ENCODE measurements around the gene TTLL13.
"Not testable (repeated sequence)": the region's sequence is repeated elsewhere in the genome, so short reads cannot be mapped to it uniquely, and the experiment has no call there.

TTLL13 gene

GRCh38 chr15:90239371-90239770, 10.0 kb upstream of the TTLL13 start:
- DNase-seq (ENCODE audit: low read depth): no peak

DNA sequence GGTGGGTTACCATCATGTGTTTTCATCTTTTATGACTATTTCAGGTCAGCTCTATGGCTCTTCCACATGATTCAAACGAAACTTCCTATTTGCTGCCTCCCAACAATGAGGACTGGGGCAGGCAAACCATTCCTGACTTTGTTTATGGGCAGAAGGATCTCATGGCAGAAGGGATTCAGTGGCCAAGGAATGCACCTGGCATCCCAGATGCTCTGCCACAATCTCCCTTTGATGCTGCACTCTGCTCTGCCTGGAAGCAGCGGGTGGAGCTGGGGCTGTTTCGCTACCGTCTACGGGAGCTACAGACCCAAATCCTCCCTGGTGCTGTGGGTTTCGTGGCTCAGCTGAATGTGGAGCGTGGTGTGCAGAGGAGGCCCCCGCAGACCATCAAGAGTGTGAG, 8.5 kb upstream of the TTLL13 start:
- no peak for DNase-seq (ENCODE audit: low read depth)

DNA sequence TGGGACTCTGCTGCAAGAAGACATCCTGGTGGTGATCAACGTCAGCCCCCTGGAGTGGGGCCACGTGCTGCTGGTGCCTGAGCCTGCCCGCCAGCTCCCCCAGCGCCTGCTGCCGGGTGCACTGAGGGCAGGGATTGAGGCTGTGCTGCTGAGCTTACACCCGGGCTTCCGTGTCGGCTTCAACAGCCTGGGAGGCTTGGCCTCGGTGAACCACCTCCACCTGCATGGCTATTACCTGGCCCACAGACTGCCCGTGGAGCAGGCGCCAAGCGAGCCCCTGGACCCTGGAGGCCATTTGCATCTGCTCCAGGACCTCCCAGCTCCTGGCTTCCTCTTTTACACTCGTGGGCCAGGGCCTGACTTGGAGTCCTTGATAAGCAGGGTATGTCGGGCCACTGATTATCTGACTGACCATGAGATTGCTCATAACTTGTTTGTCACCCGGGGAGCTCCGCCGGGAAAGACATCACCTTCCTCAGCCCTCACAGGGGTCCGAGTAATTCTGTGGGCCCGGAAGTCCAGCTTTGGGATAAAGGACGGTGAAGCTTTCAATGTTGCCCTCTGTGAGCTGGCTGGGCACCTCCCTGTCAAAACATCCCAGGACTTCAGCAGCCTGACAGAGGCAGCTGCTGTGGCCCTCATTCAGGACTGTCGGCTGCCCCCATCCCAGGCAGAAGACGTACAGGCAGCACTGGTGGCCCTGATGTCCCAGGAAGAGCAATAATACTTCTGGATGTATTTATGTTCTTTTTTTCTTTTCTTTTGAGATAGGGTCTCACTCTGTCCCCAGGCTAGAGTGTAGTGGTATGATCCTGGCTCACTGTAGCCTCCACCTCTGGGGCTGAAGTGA, 7.8 kb upstream of the TTLL13 start:
- no peak for DNase-seq (ENCODE audit: low read depth)

DNA sequence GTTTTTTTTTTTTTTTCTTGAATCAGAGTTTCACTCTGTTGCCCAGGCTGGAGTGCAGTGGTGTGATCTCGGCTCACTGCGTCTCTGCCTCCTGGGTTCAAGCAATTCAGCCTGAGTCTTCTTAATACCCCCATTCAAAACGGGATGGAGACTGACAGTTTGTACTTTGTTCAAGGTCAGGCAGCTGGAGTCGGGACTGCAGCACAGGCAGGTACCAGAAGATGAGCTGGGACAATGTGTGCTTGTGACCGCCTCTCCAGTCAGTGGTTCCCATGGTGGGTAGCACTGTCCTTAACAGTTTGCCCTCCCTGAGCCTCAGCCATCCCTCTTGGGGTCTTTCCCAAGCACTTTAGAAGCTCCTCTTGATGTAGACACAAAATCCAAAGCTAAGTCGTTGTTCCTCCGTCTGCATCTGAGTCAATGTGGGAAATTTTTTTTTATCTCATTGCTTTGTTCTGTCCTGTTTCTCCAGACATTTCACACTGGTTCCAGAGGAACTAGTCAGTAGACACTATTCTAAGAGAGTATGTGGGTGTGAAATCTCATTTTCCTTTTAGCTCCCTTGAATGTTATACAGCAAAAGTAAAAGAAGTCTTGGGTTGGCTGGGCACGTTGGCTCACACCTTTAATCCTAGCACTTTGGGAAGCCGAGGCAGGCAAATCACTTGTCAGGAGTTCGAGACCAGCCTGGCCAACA, 5.3 kb upstream of the TTLL13 start:
- no peak for DNase-seq (ENCODE audit: low read depth)

- DNase-seq (ENCODE audit: low read depth): no peak
Measured at GRCh38 chr15:90248789-90249202, 560 bp upstream of the TTLL13 start.

DNA sequence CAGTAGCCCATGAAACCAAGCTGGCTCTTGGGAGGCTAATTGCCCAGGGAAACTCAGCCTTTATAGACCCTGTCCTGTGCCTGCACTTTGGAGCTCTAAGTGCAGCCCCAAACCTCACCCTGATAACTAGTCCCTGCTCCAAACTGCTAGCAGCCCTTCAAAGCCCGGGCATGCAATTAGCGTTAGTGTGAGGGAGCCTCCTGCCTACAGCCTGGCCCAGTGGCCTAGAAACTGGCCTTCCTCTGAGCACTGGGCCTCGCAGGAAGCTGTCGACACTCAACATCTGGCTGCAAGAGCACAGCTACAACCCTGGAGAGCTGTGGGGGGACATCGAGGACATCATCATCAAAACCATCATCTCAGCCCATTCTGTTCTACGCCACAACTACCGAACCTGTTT, 8.4 kb downstream of the TTLL13 start:
- no peak for DNase-seq (ENCODE audit: low read depth)

DNA sequence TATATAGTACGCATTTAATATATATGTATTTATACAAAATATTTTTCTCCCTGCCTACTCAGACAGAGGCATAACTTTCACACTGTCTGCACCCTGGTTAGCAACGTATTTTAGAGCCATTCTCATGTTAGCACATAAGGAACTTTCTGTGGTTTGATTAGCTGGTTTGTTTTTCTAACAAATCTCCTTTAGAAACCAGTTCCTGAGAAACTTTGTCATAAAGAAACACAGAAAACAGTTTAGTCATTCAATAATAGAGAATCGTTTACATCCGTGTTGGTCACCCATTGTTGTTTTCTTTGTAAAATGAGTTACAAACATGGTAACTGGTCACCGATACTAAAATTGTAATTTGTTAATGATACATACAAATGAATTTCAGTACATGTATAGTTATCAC, 10.2 kb downstream of the TTLL13 start:
- DNase-seq (ENCODE audit: low read depth): no peak

- DNase-seq (ENCODE audit: low read depth): not testable (repeated sequence)
Measured at GRCh38 chr15:90260731-90261130, 11.4 kb downstream of the TTLL13 start.

- DNase-seq (ENCODE audit: low read depth): no peak
Measured at GRCh38 chr15:90261811-90262210, 12.5 kb downstream of the TTLL13 start.

GRCh38 chr15:90262426-90262825, 13.1 kb downstream of the TTLL13 start:
- no peak for DNase-seq (ENCODE audit: low read depth)

GRCh38 chr15:90264671-90265070, 15.3 kb downstream of the TTLL13 start:
- no peak for DNase-seq (ENCODE audit: low read depth)

DNA sequence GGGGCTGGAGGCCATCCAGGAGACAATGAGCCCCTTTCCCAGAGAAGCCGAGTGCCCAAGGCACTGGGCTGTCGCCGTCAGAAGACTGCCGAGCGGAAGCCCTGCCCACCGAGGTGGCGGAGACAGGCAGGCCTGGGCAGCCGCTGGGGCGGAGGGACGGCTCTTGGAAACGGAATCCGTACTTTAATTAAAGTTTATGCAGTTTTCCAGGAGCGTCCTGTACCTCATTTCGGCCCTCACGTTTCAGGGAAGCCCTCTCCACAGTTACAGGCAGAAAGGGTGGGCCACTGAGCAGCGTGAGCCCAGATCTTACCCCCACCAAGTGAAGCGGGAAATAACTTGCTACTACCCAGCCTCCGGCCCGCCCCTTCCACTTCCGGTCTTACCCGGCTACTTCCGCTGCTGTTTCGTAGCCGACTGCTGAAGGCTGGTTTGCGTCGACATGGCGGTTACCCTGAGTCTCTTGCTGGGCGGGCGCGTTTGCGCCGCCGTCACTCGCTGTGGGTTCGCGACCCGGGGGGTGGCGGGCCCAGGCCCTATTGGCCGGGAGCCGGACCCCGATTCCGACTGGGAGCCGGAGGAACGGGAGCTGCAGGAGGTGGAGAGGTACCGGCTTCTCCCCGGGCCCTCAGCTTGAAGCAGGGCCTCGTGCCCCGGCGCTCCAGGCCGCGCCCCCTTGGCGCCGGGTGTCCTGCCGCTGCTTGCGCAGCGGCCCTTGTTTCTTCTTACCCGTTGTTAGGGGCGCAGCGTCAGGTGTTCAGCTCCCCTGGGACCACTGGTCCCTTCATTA, 16.1 kb downstream of the TTLL13 start, which contains the start of gene NGRN:
Gene NGRN, plus strand, starts transcription at position 402 of the 790 bp plus-strand sequence. Its CDS starts 41 bp downstream, at position 443.
- peak; percentile 80 for DNase-seq (ENCODE audit: low read depth)

DNA sequence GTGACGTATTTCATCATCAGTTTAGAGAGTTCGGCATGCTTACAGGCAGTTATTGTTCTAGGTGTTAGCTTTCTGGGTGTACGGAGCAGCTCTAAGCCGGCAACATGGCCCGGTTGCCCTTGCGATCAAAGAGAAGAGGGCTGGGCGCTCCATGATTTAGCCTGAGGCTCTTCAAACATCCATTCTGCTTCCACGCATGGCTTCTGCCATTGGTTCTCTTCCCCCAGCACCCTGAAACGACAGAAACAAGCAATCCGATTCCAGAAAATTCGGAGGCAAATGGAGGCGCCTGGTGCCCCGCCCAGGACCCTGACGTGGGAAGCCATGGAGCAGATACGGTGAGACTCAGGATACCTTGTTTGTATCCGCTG, 16.7 kb downstream of the TTLL13 start:
- no peak for DNase-seq (ENCODE audit: low read depth)

- DNase-seq (ENCODE audit: low read depth): no peak
Measured at GRCh38 chr15:90266485-90266884, 17.1 kb downstream of the TTLL13 start.

GRCh38 chr15:90268415-90268814, 19.1 kb downstream of the TTLL13 start:
- no peak for DNase-seq (ENCODE audit: low read depth)

DNA sequence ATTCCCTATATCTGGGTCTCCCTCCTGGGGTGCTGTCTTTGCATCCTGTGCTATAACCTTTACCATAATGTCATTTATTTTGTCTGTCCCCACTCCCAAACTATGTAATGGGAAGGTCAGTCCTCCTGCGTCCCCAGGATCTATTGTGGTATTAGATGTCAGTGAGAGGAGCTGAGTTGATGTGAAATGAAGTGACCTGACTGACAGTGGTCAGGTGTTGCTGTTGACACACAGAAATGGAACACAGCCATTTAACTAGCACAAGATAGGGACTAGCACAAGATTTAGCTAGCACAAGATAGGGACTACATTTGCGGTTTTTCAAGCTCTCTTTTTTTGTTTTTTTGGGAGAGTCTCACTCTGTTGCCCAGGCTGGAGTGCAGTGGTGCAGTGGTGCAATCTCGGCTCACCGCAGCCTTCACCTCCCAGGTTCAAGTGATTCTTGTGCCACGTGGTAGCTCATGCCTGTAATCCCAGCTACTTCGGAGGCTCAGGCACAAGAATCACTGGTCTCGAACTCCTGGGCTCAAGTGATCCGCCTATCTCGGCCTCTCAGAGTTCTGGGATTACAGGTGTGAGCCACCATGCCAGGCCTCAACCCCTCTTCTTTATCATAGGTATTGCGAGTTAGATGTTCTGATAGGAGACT, 21.3 kb downstream of the TTLL13 start:
- no peak for DNase-seq (ENCODE audit: low read depth)

- DNase-seq (ENCODE audit: low read depth): no peak
Measured at GRCh38 chr15:90271459-90272166, 22.3 kb downstream of the TTLL13 start.

DNA sequence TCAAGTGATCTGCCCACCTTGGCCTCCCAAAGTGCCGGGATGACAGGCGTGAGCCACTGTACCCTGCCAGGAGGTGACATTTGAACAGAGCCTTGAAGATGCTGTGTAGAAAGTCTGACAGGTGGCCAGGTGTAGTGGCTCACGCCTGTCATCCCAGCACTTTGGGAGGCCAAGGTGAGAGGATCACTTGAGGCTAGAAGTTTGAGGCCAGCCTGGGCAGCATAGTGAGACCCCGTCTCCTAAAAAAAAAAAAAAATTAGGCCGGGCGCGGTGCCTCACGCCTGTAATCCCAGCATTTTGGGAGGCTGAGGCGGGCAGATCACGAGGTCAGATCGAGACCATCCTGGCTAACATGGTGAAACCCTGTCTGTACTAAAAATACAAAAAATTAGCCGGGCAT, 29.1 kb downstream of the TTLL13 start:
- not testable (repeated sequence) for DNase-seq (ENCODE audit: low read depth)

DNA sequence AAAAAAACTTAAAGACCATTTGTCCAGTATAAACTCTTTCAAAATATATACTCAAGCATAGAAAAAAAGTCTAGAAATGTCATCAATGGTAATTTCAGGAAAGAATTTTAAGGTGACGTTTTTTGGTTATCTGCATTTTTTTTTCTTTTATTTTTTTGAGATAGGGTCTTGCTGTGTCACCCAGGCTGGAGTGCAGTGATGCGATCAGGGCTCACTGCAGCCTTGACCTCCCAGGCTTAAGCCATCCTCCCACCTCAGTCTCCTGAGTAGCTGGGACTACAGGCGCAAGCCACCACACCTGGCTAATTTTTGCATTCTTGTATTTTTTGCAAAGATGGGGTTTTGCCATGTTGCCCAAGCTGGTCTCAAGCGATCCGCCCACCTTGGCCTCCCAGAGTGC, 31.4 kb downstream of the TTLL13 start:
- not testable (repeated sequence) for DNase-seq (ENCODE audit: low read depth)

DNA sequence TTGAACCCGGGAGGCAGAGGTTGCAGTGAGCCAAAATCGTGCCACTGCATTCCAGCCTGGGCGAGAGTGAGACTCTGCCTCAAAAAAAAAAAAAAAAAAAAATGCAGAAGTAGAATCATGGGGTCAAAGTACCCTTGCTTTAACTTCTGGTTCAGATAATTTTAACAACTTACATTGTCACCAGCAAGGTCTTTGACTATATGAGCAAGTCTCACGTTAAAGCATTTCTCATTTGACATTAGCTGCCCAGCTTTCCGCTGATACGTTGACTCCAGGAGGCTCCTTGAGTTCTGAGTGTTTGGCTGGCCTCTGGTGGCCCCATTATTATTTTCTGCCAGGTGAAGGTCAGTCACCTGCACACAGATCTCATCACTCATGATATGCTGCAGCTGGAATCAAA, 32.3 kb downstream of the TTLL13 start:
- not testable (repeated sequence) for DNase-seq (ENCODE audit: low read depth)

GRCh38 chr15:90286678-90287077, 37.3 kb downstream of the TTLL13 start:
- DNase-seq (ENCODE audit: low read depth): peak; percentile 32
